GM12878 (cell line): ENCODE data around the gene BCAP31. TPM values are rescaled to one million over a fixed set of nuclear protein-coding genes. Genes with fewer than 3 reads are reported as not detected.

ENCODE experiments used
- ATAC-seq: fragments of 200-7000 bp; cut with Tn5 transposase; 3 replicates; pipeline ENCODE4 v1.9.1; 2020; ENCODE audit warnings: mild to moderate bottlenecking, moderate library complexity
- BruUV-seq: library from RNA; stranded (reverse); fragments of 400-500 nt; replicated peaks from 2 replicates; lab custom pipeline; 2021; lab: Mats Ljungman, UMichigan
- CTCF ChIA-PET: fragments of 300-600 bp; sonication (Branson Sonifier 250); formaldehyde crosslinking; extraction: SDS; loops from one replicate; lab custom pipeline; 2021; ENCODE audit warnings: inconsistent platforms; lab: Yijun Ruan, JAX
- POLR2A ChIA-PET: fragments of 350-600 bp; formaldehyde crosslinking; extraction: SDS; loops from one replicate; lab custom pipeline; 2021; ENCODE audit warnings: inconsistent platforms; lab: Charles Lee
- RAD21 ChIA-PET: fragments of 300-600 bp; sonication (Branson Sonifier 250); formaldehyde crosslinking; loops from one replicate; lab custom pipeline; 2023; ENCODE audit warnings: antibody characterized with exemption; ENCODE audit not compliant: unreplicated experiment; lab: Charles Lee
- SMC1A ChIA-PET: fragments of 300-600 bp; sonication (Branson Sonifier 250); formaldehyde crosslinking; loops from one replicate; lab custom pipeline; 2023; ENCODE audit not compliant: unreplicated experiment, uncharacterized antibody; lab: Charles Lee
- DNase-seq: peaks from one replicate; pipeline ENCODE4 v3.0.0-alpha.2; 2011; ENCODE audit warnings: low read depth, low spot score
- FAIRE-seq: peaks from 3 replicates; lab custom pipeline; 2011; peaks lifted over from hg19 to GRCh38; lab: Jason Lieb, UNC
- H2AFZ ChIP-seq: 2 replicates; pipeline ENCODE4 v1.6.0; 2011; ENCODE audit warnings: low read depth, low read length, control low read depth; ENCODE audit not compliant: control insufficient read depth
- H3K27ac ChIP-seq: 2 replicates; pipeline ENCODE4 v1.5.1; 2011; ENCODE audit warnings: control low read depth; ENCODE audit not compliant: control insufficient read depth, insufficient read depth
- H3K27me3 ChIP-seq, 2 experiments: replicated peaks in 1 of 2; 2 replicates each; pipeline versions ENCODE4 v1.6.0 to v1.6.1; 2011; ENCODE audit warnings: low read length in 1 of 2; ENCODE audit not compliant: control insufficient read depth in 2 of 2, insufficient read depth in 2 of 2
- H3K36me3 ChIP-seq, 2 experiments: 2 replicates each; pipeline ENCODE4 v1.5.1; 2011; ENCODE audit warnings: low read length in 1 of 2; ENCODE audit not compliant: control insufficient read depth in 2 of 2, insufficient read depth in 2 of 2
- H3K4me1 ChIP-seq: 2 replicates; pipeline ENCODE4 v1.6.1; 2011; ENCODE audit warnings: mild to moderate bottlenecking, low read length, moderate library complexity, mixed read lengths; ENCODE audit not compliant: control insufficient read depth, insufficient read depth
- H3K4me2 ChIP-seq: 2 replicates; pipeline ENCODE4 v1.6.0; 2011; ENCODE audit warnings: control low read depth; ENCODE audit not compliant: control insufficient read depth, insufficient read depth
- H3K4me3 ChIP-seq: fragments of 200-600 bp; sonication (generic); 2 replicates; pipeline ENCODE4 v1.5.1; 2016
- H3K79me2 ChIP-seq: 2 replicates; pipeline ENCODE4 v1.6.0; 2011; ENCODE audit warnings: low read length; ENCODE audit not compliant: control insufficient read depth, insufficient read depth
- H3K9ac ChIP-seq: 2 replicates; pipeline ENCODE4 v1.8.0; 2011; ENCODE audit warnings: low read length, control low read depth, mixed read lengths; ENCODE audit not compliant: control insufficient read depth, insufficient read depth
- H3K9me3 ChIP-seq: replicated peaks from 3 replicates; pipeline ENCODE4 v1.5.1; 2011; ENCODE audit warnings: mild to moderate bottlenecking, low read length; ENCODE audit not compliant: control insufficient read depth, insufficient read depth
- H4K20me1 ChIP-seq: 2 replicates; pipeline ENCODE4 v1.6.0; 2011; ENCODE audit not compliant: control insufficient read depth, insufficient read depth
- BRCA1 ChIP-seq: IDR thresholded peaks from 2 replicates; pipeline ENCODE4 v1.6.1; 2011; ENCODE audit warnings: low read depth, low read length, improper control_type of control experiment
- DPF2 ChIP-seq: fragments of 450-650 bp; IDR thresholded peaks from 2 replicates; pipeline ENCODE4 v1.6.1; 2017; ENCODE audit warnings: mild to moderate bottlenecking
- GATAD2B ChIP-seq: fragments of 450-650 bp; conservative IDR thresholded peaks from 2 replicates; pipeline ENCODE4 v1.6.1; 2017; ENCODE audit warnings: low read depth, mild to moderate bottlenecking, moderate library complexity
- IKZF1 ChIP-seq: fragments of 450-650 bp; conservative IDR thresholded peaks from 2 replicates; pipeline ENCODE4 v1.6.1; 2017; ENCODE audit warnings: antibody characterized with exemption, mild to moderate bottlenecking
- LARP7 ChIP-seq: fragments of 450-650 bp; IDR thresholded peaks from 2 replicates; pipeline ENCODE4 v1.6.1; 2017; ENCODE audit warnings: mild to moderate bottlenecking
- NFXL1 ChIP-seq: fragments of 450-650 bp; IDR thresholded peaks from 2 replicates; pipeline ENCODE4 v1.6.1; 2017; ENCODE audit warnings: antibody characterized with exemption, mild to moderate bottlenecking, borderline replicate concordance
- POLR2AphosphoS5 ChIP-seq: IDR thresholded peaks from 2 replicates; pipeline ENCODE4 v1.6.1; 2011; ENCODE audit warnings: mild to moderate bottlenecking, low read length, inconsistent platforms
- SMAD1 ChIP-seq: fragments of 450-650 bp; IDR thresholded peaks from 2 replicates; pipeline ENCODE4 v1.6.1; 2018; ENCODE audit warnings: mild to moderate bottlenecking, low read depth; ENCODE audit not compliant: partially characterized antibody
- STAT3 ChIP-seq: IDR thresholded peaks from 2 replicates; pipeline ENCODE4 v1.6.1; 2011; ENCODE audit warnings: low read depth, low read length, improper control_type of control experiment
- TARDBP ChIP-seq: IDR thresholded peaks from 2 replicates; pipeline ENCODE4 v1.6.1; 2016; ENCODE audit warnings: borderline replicate concordance
- TBL1XR1 ChIP-seq: IDR thresholded peaks from 2 replicates; pipeline ENCODE4 v1.6.1; 2012; ENCODE audit warnings: low read depth, low read length, improper control_type of control experiment
- WGBS: methylation state at CpG from one replicate; pipeline ENCODE4 v1.1.6; 2016; ENCODE audit warnings: low lambda C conversion rate; ENCODE audit not compliant: insufficient replicate concordance, insufficient coverage; ENCODE audit errors: missing lambda C conversion rate; 5-methylcytosine and 5-hydroxymethylcytosine counted together
- in situ Hi-C: fragments of 300-500 bp; cut with MboI; formaldehyde crosslinking; loops from 9 replicates; pipeline ENCODE4 v1.14.3; 2018; ENCODE audit warnings: mixed read lengths
- intact Hi-C: fragments of 100-400 bp; cut with micrococcal nuclease; formaldehyde crosslinking; loops from one replicate; pipeline ENCODE4 v1.14.2; 2022; ENCODE audit not compliant: unreplicated experiment
- polyA plus RNA-seq, 11 experiments: library from polyadenylated mRNA; depleted of rRNA in 4 of 11; unstranded in 6 of 11; stranded (reverse) in 5 of 11; fragments of >200 nt; fragmentation: Nextera tagmentation in 4 of 11; fragmentation: Illumina TruSeq in 1 of 11; extraction: Ambion mirVana in 4 of 11; extraction: Trizol in 1 of 11; gene quantifications; 1 replicate in 1 of 11; 2 replicates in 10 of 11; pipeline versions ENCODE4 v1.2.1 to v1.2.3, GENCODE V29; 2011 to 2016; ENCODE audit warnings: inconsistent platforms in 2 of 11, missing spikeins in 2 of 11, low read depth in 1 of 11
- total RNA-seq, 4 experiments: library from RNA; depleted of rRNA in 3 of 4; stranded (reverse); fragments of >200 nt in 3 of 4; fragmentation: Illumina TruSeq in 1 of 4; extraction: Trizol in 1 of 4; gene quantifications; 2 replicates each; pipeline versions ENCODE4 v1.2.1 to v1.2.3, GENCODE V29; 2013 to 2021
- TF ChIP-seq, protein P1 (sequence below): IDR thresholded peaks from 2 replicates; pipeline ENCODE4 v1.6.1; 2011; ENCODE audit warnings: low read depth, mild to moderate bottlenecking, low read length, moderate library complexity, borderline replicate concordance; ENCODE audit errors: extremely low read depth
- TF ChIP-seq, protein P2 (sequence below): IDR thresholded peaks from 2 replicates; pipeline ENCODE4 v1.6.1; 2011; ENCODE audit warnings: low read depth, low read length, improper control_type of control experiment, borderline replicate concordance

The BCAP31 gene
- total and polyA plus RNA-seq, 10 of the 15 experiments (the other 5 are each of a cell fraction or from before 2014, with no cell fraction given): 63.1 to 246 (median 95.6) TPM

DNA sequence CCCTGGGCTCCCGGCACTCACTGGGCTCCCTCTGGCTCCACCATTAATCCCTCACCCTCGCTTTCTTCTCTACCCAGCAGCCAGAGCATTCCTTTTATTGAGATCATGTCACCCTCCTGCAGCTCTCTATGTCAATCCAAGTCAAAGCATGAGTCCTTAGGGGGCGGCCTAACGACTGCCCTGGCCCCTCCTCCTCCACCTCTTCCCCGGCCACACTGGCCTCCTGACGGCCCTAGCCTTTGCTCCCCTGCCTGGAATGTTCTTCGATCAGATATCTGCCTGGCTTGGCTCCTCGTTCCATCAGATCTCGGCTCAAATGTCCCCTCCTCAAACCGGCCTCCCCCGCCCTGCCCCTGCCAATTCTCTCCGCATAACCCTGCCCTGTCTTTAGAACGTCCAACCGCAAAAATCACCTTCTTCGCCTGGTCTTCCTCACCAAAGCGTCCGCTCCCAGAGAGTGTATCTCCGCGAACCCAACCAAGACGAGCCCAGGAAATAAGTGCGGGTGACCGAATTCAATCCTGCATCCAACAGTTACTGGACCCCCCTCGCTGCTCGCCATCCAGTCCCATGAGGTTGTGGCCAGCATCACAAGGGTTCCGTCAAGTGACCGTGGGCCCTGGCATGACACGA lies 49.9 kb downstream of the BCAP31 start:
- no peak for ATAC-seq
- ChIA-PET RAD21 (no interaction called here), POLR2A (no interaction called here), SMC1A (no interaction called here), CTCF (no interaction called here)
- TF ChIP-seq TBL1XR1: no peak
- no peak for TF ChIP-seq SMAD1
- TF ChIP-seq TARDBP: no peak
- TF ChIP-seq, protein P1, sequence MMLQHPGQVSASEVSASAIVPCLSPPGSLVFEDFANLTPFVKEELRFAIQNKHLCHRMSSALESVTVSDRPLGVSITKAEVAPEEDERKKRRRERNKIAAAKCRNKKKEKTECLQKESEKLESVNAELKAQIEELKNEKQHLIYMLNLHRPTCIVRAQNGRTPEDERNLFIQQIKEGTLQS: no peak
- TF ChIP-seq NFXL1: no peak
- no peak for TF ChIP-seq POLR2AphosphoS5
- TF ChIP-seq, protein P2, sequence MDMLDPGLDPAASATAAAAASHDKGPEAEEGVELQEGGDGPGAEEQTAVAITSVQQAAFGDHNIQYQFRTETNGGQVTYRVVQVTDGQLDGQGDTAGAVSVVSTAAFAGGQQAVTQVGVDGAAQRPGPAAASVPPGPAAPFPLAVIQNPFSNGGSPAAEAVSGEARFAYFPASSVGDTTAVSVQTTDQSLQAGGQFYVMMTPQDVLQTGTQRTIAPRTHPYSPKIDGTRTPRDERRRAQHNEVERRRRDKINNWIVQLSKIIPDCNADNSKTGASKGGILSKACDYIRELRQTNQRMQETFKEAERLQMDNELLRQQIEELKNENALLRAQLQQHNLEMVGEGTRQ: no peak
- TF ChIP-seq DPF2: no peak
- TF ChIP-seq BRCA1: no peak
- no peak for TF ChIP-seq LARP7
- no peak for TF ChIP-seq GATAD2B
- no peak for TF ChIP-seq IKZF1
- TF ChIP-seq STAT3: no peak
- FAIRE-seq: no peak
- no peaks in the 10 kb centered on the region for H3K79me2 ChIP-seq
- no peaks in the 10 kb centered on the region; the same call in 2 of the 3 replicates for H3K9me3 ChIP-seq
- no peaks in the 10 kb centered on the region; the same call in 1 of the 2 replicates for H4K20me1 ChIP-seq
- in situ Hi-C loops: loop anchor here (5.0 to 10.0 kb wide), 2 partner anchors 60 to 727 kb away; no protein-coding TSS in a partner anchor
- BruUV-seq: no TSS peak
- H3K36me3 ChIP-seq: no peaks in the 10 kb centered on the region
- no peaks in the 10 kb centered on the region for H3K27me3 ChIP-seq
- H3K4me1 ChIP-seq: no peaks in the 10 kb centered on the region
- intact Hi-C loops: no loop called here
- WGBS: 62% methylated on average over 27 of the region's 27 CpGs
- H3K27ac ChIP-seq: no peak overlapping the region
- H3K9ac ChIP-seq: no peak overlapping the region
- no peak overlapping the region for H2AFZ ChIP-seq
- no peak overlapping the region for H3K4me3 ChIP-seq
- DNase-seq: no peak
- no peak overlapping the region for H3K4me2 ChIP-seq
